Uterus (tissue), 2 donors: ENCODE results near the gene CDH4.

ENCODE experiments used
- POLR2A ChIP-seq, 2 donors: fragments of 450-650 bp; IDR thresholded peaks; one replicate each; pipeline ENCODE4 v1.6.1; 2016; ENCODE audit warnings: antibody characterized with exemption in 2 of 2, mild to moderate bottlenecking in 1 of 2, moderate library complexity in 1 of 2
- TF ChIP-seq, protein P1 (sequence below), 4 experiments: fragments of 200-600 bp in 2 of 4; fragments of 450-650 bp in 2 of 4; sonication (generic) in 2 of 4; IDR thresholded peaks; one replicate each; pipeline ENCODE4 v1.5.1; 2016 to 2019; ENCODE audit warnings: antibody characterized with exemption in 4 of 4, mild to moderate bottlenecking in 2 of 4, moderate library complexity in 1 of 4

DNA sequence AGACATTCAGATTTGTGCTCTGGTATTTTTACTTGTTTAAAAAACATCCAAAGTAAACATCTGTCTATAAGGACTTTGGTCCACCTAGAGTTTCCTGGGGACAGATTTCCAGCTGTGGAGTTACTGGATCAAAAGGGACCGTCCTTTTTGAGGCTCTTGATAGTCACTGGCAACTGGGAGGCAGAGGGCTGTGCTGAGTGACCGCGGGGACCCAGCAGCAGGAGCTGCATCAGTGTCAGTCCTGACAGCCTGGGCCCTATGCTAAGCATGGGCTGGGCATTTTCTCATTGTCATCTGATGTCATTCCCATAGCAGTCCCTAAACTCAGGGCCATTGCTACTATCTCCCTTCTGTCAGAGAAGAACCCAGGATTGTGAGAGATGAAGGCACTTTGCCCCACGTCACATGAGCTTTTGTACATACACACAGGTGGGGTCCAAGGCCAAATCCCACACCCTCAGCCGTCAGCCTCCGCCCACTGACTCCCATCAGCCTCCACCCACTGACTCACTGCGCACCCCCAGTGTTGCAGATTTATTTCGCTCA, 519.8 kb downstream of the CDH4 start:
- TF ChIP-seq POLR2A (IDR thresholded peaks at IDR 0.05), result no peak
- TF ChIP-seq, protein P1, sequence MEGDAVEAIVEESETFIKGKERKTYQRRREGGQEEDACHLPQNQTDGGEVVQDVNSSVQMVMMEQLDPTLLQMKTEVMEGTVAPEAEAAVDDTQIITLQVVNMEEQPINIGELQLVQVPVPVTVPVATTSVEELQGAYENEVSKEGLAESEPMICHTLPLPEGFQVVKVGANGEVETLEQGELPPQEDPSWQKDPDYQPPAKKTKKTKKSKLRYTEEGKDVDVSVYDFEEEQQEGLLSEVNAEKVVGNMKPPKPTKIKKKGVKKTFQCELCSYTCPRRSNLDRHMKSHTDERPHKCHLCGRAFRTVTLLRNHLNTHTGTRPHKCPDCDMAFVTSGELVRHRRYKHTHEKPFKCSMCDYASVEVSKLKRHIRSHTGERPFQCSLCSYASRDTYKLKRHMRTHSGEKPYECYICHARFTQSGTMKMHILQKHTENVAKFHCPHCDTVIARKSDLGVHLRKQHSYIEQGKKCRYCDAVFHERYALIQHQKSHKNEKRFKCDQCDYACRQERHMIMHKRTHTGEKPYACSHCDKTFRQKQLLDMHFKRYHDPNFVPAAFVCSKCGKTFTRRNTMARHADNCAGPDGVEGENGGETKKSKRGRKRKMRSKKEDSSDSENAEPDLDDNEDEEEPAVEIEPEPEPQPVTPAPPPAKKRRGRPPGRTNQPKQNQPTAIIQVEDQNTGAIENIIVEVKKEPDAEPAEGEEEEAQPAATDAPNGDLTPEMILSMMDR (IDR thresholded peaks at IDR 0.05), result no peak
